ENCODE data around the gene TEAD3. TPM values are rescaled to one million over a fixed set of nuclear protein-coding genes. Genes with fewer than 3 reads are reported as not detected.
"Not testable (repeated sequence)": the region's sequence is repeated elsewhere in the genome, so short reads cannot be mapped to it uniquely, and the experiment has no call there.

The TEAD3 gene
- total RNA-seq, 2 donors from 2014 or later: 0.24 to 0.25 TPM

DNA sequence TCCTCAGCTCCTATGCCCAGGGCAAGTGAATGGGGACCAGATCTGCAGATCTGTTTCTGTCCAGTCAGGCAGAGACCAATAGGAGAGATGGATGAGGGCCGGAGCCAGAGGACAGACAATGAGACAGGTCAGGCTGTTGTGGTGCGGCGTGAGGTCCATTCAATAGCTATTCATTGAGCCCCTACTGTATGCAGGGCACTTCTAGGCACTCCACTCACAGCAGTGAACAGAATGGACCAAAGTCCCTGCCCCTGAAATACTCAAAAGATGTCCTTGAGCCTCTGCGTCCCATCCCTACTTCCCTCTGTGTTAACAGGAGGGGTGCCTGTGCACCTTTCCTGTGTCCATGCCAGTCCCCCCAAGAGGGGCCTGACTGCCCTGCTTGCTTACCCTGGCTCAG is 24.4 kb upstream of the TEAD3 start:
- no peak overlapping the region for H3K27ac Mint-ChIP-seq
- ATAC-seq (no peak), DNase-seq (ENCODE audit: low spot score) (peak; percentile 51)
- H3K9me3 Mint-ChIP-seq: no peaks in the 10 kb centered on the region
- peaks cover 28 to 35% of the 10 kb centered on the region in 2 donors for H3K4me1 Mint-ChIP-seq (ENCODE audit: low read depth in 2 of 2)
- no peaks in the 10 kb centered on the region for H3K36me3 Mint-ChIP-seq
- peaks cover 0 to 2% of the 10 kb centered on the region in 2 donors for H3K27me3 Mint-ChIP-seq
- no peak overlapping the region for H3K4me3 Mint-ChIP-seq

DNA sequence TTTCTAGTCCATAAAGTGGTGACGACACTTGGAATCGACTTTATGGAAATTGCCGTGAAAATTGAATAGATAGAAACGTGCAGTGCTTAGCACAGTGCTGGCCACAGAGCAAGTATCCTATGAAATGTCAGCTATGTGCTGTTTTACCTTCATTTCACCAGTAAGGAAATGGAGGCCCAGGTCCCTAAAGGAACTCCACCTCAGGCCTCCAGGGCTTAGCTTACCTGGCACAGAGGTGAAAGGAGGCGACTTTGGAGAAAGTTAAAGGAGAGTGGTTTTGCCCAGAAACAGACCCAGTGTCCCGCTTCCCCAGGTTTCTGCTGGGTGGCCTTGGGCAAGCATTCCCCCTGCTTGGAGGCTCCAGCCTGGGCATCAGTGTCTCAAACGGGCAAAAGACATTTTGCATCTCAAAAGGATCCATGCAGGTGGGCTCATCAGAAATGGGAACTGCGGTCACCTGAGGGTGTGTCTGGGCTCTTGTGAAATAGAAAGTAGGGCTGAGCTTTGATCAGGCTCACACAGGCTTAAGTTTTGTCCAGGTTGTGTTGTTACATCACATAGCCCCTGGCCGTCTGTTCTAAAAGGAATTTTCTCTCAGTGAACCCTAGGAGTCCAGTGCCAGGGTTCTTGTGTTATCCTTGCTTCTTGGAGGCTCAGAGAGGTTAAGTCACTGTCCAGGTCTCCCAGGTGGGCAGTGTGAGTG is 22.6 kb upstream of the TEAD3 start:
- no peaks in the 10 kb centered on the region for H3K9me3 Mint-ChIP-seq
- H3K27me3 Mint-ChIP-seq: peaks cover 0 to 5% of the 10 kb centered on the region in 2 donors
- peak overlapping the region in 1 of 2 donors; percentile 31 for H3K27ac Mint-ChIP-seq
- H3K4me3 Mint-ChIP-seq: no peak overlapping the region
- no peak for ATAC-seq
- no peaks in the 10 kb centered on the region for H3K36me3 Mint-ChIP-seq
- DNase-seq (ENCODE audit: low spot score): no peak
- peaks cover 25 to 31% of the 10 kb centered on the region in 2 donors for H3K4me1 Mint-ChIP-seq (ENCODE audit: low read depth in 2 of 2)

DNA sequence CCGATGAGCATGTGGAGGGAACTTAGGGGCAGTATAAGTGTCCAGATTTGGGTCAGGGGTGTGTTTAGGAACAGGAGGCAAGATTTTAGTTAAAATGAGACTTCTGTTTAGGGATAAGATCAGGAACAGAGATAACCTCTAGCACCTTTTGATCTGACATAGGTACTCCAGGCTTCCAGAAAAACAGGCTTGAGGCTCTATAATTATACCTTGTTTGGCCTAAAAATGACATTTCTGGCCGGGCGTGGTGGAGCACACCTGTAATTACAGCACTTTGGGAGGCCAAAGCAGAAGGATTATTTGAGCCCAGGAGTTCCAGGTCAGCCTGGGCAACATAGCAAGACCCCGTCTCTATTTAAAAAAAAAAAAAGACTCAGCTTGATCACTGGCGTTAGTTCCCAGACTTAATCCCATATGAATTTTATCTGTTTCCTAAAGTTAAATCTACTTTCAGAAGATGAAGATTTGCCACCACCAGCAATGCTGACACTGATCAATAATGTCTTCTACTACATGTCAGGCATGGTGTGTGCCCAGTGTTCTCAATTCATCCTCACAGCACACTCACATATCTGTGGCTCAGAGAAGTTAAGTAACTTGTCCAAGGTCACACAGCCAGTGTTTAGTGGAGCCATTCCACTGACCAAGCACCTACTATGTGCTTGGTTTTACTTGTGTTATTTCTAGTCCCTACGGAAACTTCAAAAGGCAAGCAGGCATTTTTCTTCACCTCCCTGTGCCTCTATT is 21.9 kb upstream of the TEAD3 start:
- no peaks in the 10 kb centered on the region for H3K36me3 Mint-ChIP-seq
- peaks cover 0 to 5% of the 10 kb centered on the region in 2 donors for H3K27me3 Mint-ChIP-seq
- H3K27ac Mint-ChIP-seq: peak overlapping the region in 1 of 2 donors; percentile 31
- ATAC-seq (no peak), DNase-seq (ENCODE audit: low spot score) (no peak)
- H3K4me1 Mint-ChIP-seq (ENCODE audit: low read depth in 2 of 2): peaks cover 19 to 26% of the 10 kb centered on the region in 2 donors
- H3K9me3 Mint-ChIP-seq: no peaks in the 10 kb centered on the region
- H3K4me3 Mint-ChIP-seq: no peak overlapping the region

DNA sequence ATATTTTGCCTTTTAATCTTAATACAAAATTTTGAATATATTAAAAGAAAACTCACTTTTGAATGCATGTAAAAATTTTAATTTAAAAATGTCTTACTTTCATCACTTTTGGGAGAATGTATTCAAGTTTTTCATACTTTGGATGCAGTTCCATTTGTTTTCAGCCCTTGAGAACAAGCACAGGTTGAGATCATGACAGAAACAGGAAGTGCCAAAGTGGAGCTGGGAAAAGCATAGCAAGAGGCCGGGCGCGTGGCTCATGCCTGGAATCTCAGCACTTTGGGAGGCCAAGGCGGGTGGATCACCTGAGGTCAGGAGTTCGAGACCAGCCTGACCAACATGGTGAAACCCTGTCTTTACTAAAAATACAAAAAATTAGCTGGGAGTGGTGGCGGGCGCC is 21.1 kb upstream of the TEAD3 start:
- H3K27ac Mint-ChIP-seq, ATAC-seq, H3K9me3 Mint-ChIP-seq, H3K36me3 Mint-ChIP-seq, H3K27me3 Mint-ChIP-seq, H3K4me3 Mint-ChIP-seq: not testable (repeated sequence)
- peaks cover 13 to 20% of the 10 kb centered on the region in 2 donors for H3K4me1 Mint-ChIP-seq (ENCODE audit: low read depth in 2 of 2)
- DNase-seq (ENCODE audit: low spot score): peak; percentile 18

DNA sequence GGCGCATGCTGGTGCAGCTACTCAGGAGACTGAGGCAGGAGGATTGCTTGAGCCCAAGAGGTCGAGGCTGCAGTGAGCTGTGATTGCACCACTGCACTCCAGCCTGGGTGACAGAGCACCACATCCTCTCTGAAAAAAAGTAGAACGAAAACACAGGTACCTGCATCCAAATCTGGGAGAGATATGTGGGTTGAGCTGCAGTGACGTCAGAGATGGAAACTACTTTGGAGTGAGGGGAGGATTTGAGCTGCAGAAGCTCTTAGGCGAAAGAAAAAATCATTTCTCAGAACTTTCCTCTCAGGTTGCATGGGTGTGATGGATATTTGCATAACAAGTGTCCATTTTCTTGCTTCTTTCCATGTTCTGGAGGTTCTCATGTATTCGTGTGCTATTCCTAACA is 19.8 kb upstream of the TEAD3 start:
- Mint-ChIP-seq H3K36me3 (no peaks in the 10 kb centered on the region), H3K4me1 (ENCODE audit: low read depth in 2 of 2) (peaks cover 0 to 9% of the 10 kb centered on the region in 2 donors), H3K27me3 (peaks cover 0 to 8% of the 10 kb centered on the region in 2 donors), H3K9me3 (no peaks in the 10 kb centered on the region), H3K27ac (no peak overlapping the region), H3K4me3 (no peak overlapping the region)
- no peak for ATAC-seq
- no peak for DNase-seq (ENCODE audit: low spot score)

DNA sequence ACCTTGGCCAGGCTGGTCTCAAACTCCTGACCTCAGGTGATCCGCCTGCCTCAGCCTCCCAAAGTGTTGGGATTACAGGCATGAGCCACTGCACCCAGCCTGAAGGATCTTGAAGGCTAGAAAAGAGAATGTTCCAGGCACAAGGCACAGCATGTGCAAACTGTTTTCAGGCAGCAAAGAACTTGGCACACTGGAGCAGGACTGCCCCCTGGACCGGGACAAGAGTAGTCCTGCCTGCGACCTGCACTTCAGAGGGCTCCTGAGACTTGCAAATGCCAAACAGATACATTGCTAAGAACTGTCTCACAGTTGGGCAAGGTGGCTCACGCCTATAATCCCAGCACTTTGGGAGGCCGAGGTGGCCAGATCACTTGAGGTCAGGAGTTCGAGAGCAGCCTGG is 19.1 kb upstream of the TEAD3 start:
- not testable (repeated sequence) for ATAC-seq; H3K4me3 Mint-ChIP-seq; H3K36me3 Mint-ChIP-seq; H3K9me3 Mint-ChIP-seq; H3K27ac Mint-ChIP-seq; H3K4me1 Mint-ChIP-seq (ENCODE audit: low read depth in 2 of 2)
- peaks cover 6 to 12% of the 10 kb centered on the region in 2 donors for H3K27me3 Mint-ChIP-seq
- peak; percentile 2 for DNase-seq (ENCODE audit: low spot score)

DNA sequence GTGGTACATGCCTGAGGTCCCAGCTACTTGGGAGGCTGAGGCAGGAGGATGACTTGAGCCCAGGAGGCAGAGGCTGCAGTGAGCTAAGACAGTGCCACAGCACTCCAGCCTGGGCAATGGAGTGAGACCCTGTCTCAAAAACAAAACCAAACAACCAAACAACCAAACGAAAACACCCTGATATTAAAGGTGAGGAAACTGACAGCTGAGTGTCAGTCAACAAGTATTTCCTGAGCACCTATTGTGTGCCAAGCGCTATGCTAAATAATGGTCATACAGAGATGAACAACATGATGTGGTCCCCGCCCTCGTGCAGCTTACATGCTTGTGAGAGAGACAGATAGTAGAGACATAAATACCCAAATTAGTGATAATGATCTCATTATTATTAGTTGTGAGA is 17.7 kb upstream of the TEAD3 start:
- no peaks in the 10 kb centered on the region for H3K36me3 Mint-ChIP-seq
- H3K4me1 Mint-ChIP-seq (ENCODE audit: low read depth in 2 of 2): peaks cover 0 to 2% of the 10 kb centered on the region in 2 donors
- no peak for ATAC-seq
- H3K9me3 Mint-ChIP-seq: no peaks in the 10 kb centered on the region
- peaks cover 8 to 18% of the 10 kb centered on the region in 2 donors for H3K27me3 Mint-ChIP-seq
- no peak for DNase-seq (ENCODE audit: low spot score)
- no peak overlapping the region for H3K27ac Mint-ChIP-seq
- H3K4me3 Mint-ChIP-seq: no peak overlapping the region

DNA sequence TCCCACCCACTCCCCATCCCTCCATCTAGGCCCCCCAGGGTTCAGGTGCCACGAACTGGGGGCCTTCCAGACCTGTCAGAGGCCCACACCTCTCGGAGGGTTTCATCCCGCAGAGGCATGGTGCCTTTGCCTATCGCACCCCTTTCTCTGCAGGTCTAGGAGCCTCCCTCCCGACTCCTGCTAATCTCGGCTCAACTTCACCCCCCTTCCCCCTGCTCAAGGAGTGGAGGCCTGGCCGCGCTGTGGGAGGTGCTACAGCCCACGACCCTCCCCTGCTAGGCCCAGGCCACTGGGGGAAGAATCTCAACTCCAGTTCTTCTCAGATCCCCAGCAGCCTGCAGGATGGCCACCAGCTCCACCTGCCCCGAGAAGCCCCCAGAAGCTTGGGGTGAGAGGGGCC is 15.9 kb upstream of the TEAD3 start, which contains the start of gene TULP1:
Gene TULP1, minus strand, starts transcription at position 157 of the 400 bp plus-strand sequence. Its CDS starts 38 bp downstream, at position 119.
- H3K27ac Mint-ChIP-seq: no peak within 1 kb of the TSS
- H3K9me3 Mint-ChIP-seq: no peaks in the 10 kb centered on the region
- H3K36me3 Mint-ChIP-seq: no peaks in the 10 kb centered on the region
- DNase-seq (ENCODE audit: low spot score): peak; percentile 10
- peaks cover 0 to 2% of the 10 kb centered on the region in 2 donors for H3K4me1 Mint-ChIP-seq (ENCODE audit: low read depth in 2 of 2)
- ATAC-seq: no peak
- no peak within 1 kb of the TSS for H3K4me3 Mint-ChIP-seq
- H3K27me3 Mint-ChIP-seq: peaks cover 8 to 21% of the 10 kb centered on the region in 2 donors

DNA sequence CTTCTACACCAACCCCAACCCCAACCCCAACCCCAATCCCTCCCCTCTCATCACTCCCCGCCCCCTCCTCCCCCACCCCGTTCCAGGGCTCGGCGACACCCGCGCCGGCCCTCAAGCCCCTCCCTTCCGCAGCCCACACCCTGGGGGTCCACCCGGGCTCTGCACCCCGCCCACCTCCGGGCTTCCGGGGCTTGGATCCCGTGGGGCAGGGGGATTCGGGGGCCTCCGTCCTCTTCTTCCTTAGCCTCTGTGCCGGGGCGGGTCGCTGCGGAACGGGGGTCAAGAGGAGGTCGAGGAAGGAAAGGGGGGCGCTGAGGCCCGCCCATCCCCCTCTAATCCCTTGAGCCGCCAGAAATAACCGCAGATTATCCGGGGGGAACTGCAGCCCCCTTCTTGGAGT is 15.1 kb upstream of the TEAD3 start:
- DNase-seq (ENCODE audit: low spot score) (no peak), ATAC-seq (no peak)
- no peak overlapping the region for H3K27ac Mint-ChIP-seq
- H3K9me3 Mint-ChIP-seq: no peaks in the 10 kb centered on the region
- H3K4me3 Mint-ChIP-seq: no peak overlapping the region
- peaks cover 8 to 21% of the 10 kb centered on the region in 2 donors for H3K27me3 Mint-ChIP-seq
- H3K36me3 Mint-ChIP-seq: no peaks in the 10 kb centered on the region
- H3K4me1 Mint-ChIP-seq (ENCODE audit: low read depth in 2 of 2): peaks cover 0 to 2% of the 10 kb centered on the region in 2 donors

DNA sequence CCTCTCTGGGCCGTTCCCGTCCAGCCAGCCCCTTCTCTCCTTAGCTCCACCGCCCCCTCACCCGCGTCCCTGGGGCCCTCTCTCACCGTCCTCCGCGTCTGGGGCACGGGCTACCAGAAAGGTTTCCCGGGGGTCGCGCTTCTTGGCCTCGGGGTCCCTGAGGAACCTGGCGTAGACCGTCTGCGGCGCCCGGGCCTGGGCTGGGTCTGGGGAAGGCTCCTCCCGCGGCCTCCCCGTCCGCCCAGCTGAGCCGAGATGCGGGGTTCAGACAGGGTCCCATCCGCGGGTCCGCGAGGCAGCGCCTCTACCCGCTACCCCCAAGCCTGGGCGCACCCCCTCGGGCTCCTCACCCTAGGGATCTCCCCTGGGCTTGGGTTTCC is 14.7 kb upstream of the TEAD3 start:
- no peak for ATAC-seq
- no peaks in the 10 kb centered on the region for H3K36me3 Mint-ChIP-seq

DNA sequence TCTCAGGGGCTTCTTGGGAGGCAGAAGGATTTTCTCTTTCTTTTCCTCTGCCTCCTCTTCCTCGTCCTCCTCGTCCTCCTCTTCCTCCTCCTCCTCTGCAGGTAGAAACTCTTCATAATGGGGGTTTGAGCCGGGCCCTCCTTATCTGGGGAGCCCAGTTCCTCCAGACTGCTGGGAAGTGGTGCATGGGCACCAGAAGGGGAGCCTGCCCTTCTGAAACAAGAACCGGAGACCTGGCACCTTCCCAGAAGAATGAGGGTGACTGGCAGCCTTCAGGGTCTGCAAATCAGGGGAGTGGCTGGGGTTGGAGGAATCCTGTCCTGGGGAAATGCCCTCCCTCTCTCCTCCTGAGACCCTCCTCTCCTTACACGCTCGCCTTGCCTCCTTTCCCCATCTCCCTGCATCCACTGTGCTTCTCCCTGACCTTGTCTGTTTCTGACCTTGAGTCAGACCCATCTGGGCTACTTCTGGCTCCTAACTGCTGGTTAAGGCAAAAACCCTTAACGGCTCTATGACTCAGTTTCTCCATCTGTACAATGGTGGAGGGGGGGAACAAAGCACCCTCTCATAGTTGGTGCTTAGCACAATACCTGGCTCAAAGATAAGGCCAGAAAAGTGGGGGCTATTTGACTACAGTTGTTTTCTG is 14.2 kb upstream of the TEAD3 start:
- Mint-ChIP-seq H3K4me1 (ENCODE audit: low read depth in 2 of 2) (no peaks in the 10 kb centered on the region), H3K4me3 (no peak overlapping the region), H3K27me3 (peaks cover 15 to 23% of the 10 kb centered on the region in 2 donors), H3K9me3 (no peaks in the 10 kb centered on the region), H3K36me3 (no peaks in the 10 kb centered on the region), H3K27ac (no peak overlapping the region)
- DNase-seq (ENCODE audit: low spot score): no peak
- no peak for ATAC-seq

More for the DNA sequence above, 14.7 kb upstream of the TEAD3 start:
- Mint-ChIP-seq H3K4me1 (ENCODE audit: low read depth in 2 of 2) (peaks cover 0 to under 1% of the 10 kb centered on the region in 2 donors), H3K27me3 (peaks cover 10 to 21% of the 10 kb centered on the region in 2 donors), H3K4me3 (no peak overlapping the region), H3K27ac (no peak overlapping the region), H3K9me3 (no peaks in the 10 kb centered on the region)
- no peak for DNase-seq (ENCODE audit: low spot score)

DNA sequence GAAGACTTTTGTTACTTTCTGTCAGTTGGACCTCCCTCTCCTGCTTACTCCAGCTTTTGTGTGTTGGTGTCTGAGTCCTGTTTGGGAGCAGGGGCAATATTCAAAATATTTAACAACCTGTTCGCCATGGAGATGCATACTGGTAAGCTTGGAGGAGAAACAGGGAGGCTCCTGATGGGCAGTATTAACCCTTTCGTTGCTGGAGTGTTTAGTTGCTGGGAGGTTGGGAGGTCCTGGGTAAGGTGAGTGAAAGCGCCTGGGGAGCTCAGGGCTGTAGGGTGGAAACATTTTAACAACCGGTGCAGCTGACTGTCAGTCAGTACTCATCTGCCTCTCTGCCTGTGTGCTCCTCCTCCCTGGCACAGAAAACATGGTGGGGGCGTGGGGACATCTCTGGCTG is 11.7 kb upstream of the TEAD3 start:
- no peak overlapping the region for H3K4me3 Mint-ChIP-seq
- peaks cover 15 to 20% of the 10 kb centered on the region in 2 donors for H3K27me3 Mint-ChIP-seq
- DNase-seq (ENCODE audit: low spot score) (no peak), ATAC-seq (no peak)
- no peaks in the 10 kb centered on the region for H3K4me1 Mint-ChIP-seq (ENCODE audit: low read depth in 2 of 2)
- H3K36me3 Mint-ChIP-seq: no peaks in the 10 kb centered on the region
- no peak overlapping the region for H3K27ac Mint-ChIP-seq
- H3K9me3 Mint-ChIP-seq: no peaks in the 10 kb centered on the region

DNA sequence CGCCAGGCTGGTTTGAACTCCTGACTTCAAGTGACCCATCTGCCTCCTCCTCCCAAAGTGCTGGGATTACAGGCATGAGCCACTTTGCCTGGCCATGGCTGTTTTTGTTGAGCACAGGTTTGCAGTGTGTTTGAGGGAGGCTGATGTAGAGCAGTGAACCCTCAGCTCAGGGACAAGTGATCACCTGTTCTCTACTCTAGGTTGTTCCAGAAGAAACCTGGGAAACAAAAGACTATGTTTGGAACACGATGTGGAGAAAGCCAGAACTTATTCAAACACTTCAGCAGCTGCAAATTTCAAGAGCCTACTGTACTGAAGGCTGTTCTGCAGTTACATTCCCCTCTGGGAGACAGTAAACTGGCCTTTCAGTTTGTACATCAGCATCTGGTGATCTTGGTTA is 11.1 kb upstream of the TEAD3 start:
- H3K9me3 Mint-ChIP-seq: no peaks in the 10 kb centered on the region
- H3K4me3 Mint-ChIP-seq: no peak overlapping the region
- no peak for ATAC-seq
- H3K27ac Mint-ChIP-seq: no peak overlapping the region
- no peaks in the 10 kb centered on the region for H3K36me3 Mint-ChIP-seq
- peaks cover 15 to 20% of the 10 kb centered on the region in 2 donors for H3K27me3 Mint-ChIP-seq
- H3K4me1 Mint-ChIP-seq (ENCODE audit: low read depth in 2 of 2): no peaks in the 10 kb centered on the region
- no peak for DNase-seq (ENCODE audit: low spot score)

DNA sequence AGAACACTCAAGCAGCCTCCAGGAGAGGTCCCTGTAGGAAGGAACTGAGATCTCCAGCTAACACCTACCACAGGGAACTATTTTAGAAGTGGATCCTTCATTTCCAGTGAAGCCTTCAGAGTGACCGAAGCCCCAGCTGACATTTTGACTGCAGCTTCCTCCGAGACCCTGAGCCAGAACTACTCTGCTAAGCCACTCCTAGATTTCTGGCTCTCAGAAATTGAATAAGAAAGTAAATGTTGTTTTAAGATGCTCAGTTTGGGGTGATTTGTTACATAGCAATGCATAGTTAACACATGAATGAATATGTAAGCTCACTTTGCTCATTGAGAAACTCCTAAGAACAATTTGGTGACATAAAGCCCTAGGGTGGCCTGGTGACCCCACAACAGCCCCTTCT is 10.3 kb upstream of the TEAD3 start:
- Mint-ChIP-seq H3K9me3 (no peaks in the 10 kb centered on the region), H3K36me3 (no peaks in the 10 kb centered on the region), H3K4me1 (ENCODE audit: low read depth in 2 of 2) (no peaks in the 10 kb centered on the region), H3K4me3 (no peak overlapping the region), H3K27me3 (peaks cover 15 to 18% of the 10 kb centered on the region in 2 donors), H3K27ac (no peak overlapping the region)
- ATAC-seq (no peak), DNase-seq (ENCODE audit: low spot score) (no peak)
